GM21825 (cell line): ENCODE results near the gene CHIA.
"Not testable (repeated sequence)": the region's sequence is repeated elsewhere in the genome, so short reads cannot be mapped to it uniquely, and the experiment has no call there.

Experiments
- ATAC-seq: cut with Tn5 transposase; IDR thresholded peaks from one replicate; pipeline ENCODE4 v1.9.1; 2021; ENCODE audit warnings: mild to moderate bottlenecking, moderate library complexity; ENCODE audit not compliant: unreplicated experiment

The CHIA gene

DNA sequence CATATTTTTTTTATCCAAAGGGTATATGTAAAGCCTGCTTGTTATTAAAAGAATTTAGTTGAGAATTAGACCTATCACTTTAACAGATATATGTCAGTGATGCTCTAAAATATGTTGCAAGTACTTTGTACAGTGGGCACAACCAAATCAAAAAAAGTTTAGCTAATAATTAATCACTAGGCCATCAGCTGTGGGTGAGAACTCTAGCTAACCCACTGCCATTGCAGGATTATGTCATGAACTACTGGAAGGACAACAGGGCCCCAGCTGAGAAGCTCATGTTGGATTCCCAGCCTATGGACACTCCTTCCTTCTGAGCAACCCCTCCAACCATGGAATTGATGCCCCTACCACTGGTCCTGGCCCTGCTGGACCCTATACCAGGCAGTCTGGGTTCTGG lies 6.8 kb upstream of the CHIA start:
- no peak for ATAC-seq

GRCh38 chr1:111285879-111286278 lies 4.8 kb upstream of the CHIA start:
- no peak for ATAC-seq

DNA sequence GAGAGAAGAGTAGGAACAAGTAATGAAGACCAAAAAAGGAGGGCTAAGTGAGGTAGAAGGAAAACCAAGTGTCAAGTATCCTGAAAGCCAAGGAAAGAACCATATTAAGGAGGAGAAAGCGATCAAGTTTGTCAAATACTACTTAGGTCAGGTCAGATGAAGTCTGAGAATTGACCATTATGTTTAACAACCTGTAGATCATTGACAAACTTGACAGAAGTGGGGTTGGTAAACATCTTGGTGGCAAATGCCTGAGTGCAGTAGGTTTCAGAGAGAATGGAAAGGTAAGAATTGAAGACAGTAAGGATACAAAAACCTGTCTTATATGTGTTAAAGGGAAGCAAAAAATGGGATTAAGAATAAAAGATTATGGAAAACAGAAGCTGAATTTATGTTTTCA lies 3.7 kb upstream of the CHIA start:
- no peak for ATAC-seq

GRCh38 chr1:111289371-111289770 lies 1.3 kb upstream of the CHIA start:
- no peak for ATAC-seq

DNA sequence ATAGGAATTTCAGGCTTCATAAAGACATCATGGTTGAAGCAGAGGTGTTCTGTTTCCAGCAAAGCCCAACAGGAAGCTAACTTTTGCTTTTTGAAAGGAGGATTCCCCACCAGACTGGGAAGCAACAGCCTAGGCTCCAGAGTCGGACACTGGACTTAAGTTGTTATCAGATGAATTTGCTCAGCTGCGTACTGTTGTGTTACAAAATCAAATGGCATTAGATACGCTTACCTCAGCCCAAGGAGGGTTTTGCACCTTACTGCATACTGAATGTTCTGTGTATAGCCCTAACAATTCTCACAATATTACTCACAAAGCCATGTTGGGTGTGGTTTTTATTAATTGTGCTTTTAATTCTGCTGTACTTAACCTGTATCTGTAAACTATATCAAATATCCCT lies 547 bp upstream of the CHIA start:
- no peak for ATAC-seq

- no peak for ATAC-seq
These were observed 3.7 kb downstream of the CHIA start for GRCh38 chr1:111294390-111294789.

DNA sequence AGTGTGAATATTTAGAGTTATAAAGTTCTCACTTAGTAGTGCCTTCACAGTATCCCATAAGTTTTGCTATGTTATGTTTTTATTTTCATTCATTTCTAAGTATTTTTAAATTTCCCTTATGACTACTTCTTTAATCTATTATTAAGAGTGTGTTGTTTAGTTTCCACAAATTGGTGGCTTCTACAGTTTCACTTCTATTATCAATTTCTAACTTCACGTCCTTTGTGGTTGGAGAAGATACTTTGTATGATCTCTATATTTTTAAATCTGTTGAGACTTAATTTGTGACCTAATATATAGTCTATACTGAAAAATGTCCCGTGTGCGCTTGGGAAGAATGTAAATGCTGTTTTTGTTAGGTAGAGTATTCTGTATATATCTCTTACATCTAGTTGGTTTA lies 11.7 kb downstream of the CHIA start:
- no peak for ATAC-seq

DNA sequence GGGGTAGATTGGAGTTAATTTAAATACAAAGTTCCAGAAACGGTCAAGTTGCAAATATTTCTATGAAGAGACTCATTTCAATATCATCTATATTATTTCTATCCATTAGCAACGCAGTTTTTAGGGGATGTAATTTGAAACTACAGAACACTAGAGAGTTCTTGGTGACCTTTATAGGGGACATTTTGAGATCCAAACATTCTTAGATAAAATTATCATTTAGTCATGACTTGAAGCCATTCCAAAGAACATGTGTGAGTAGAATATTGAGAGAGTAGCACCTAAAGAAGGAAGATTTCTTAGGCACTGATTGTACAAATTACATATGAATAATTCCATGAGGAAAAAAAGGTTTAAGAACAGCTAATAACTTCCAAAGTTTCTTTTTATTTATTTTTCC lies 19.0 kb downstream of the CHIA start:
- ATAC-seq = no peak

GRCh38 chr1:111318523-111318922 lies 27.9 kb downstream of the CHIA start:
- ATAC-seq = no peak

GRCh38 chr1:111320066-111320879 lies 29.6 kb downstream of the CHIA start:
- ATAC-seq = no peak

- no peak for ATAC-seq
These were observed 32.6 kb downstream of the CHIA start for GRCh38 chr1:111323231-111323630.

DNA sequence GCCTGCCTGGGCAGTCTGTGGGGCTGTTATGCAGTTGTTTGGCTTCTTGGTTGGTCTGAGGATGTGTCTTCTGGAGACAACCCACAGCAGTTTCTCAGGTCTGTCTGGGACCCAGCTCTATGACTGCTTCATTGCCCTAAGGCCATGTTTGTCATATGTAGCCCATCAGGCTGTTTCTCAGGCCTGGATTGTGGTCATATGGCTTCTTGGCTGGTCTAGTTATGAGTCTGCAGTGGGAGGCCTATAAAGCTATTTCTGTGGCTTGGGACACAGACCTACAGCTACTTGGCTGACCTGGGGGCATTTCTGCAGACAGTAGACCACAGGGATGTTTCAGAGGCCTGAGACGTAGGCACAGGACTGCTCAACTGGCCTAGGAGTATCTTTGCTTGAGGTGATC lies 41.5 kb downstream of the CHIA start:
- ATAC-seq = no peak

DNA sequence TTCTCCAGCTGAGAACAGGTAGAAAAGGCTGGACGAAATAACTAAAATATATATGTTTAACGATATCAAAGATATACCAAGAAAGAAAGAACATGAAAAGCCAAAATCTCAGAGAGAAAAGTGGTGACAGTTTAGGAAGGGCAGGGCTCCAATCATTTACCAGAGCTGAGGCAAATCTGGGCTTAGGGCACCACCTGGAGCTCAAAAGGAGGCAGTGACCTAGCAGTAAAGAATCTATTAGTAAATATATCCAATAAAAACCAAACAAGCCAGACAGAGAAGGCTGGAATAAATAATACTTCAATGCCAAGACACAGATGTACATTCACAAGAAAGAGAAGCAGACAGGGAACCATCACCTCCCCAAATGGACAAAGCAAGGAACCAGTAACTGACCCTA lies 43.5 kb downstream of the CHIA start:
- ATAC-seq = no peak

DNA sequence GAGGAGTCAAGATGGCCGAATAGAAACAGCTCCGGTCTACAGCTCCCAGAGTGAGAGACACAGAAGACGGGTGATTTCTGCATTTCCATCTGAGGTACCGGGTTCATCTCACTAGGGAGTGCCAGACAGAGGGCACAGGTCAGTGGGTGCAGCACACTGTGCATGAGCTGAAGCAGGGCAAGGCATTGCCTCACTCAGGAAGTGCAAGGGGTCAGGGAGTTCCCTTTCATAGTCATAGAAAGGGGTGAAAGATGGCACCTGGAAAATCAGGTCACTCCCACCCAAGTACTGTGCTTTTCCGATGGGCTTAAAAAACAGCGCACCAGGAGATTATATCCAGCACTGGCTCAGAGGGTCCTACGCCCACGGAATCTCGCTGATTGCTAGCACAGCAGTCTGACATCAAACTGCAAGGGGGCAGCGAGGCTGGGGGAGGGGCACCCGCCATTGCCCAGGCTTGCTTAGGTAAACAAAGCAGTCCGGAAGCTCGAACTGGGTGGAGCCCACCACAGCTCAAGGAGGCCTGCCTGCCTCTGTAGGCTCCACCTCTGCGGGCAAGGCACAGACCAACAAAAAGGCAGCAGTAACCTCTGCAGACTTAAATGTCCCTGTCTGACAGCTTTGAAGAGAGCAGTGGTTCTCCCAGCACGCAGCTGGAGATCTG lies 44.7 kb downstream of the CHIA start:
- not testable (repeated sequence) for ATAC-seq

DNA sequence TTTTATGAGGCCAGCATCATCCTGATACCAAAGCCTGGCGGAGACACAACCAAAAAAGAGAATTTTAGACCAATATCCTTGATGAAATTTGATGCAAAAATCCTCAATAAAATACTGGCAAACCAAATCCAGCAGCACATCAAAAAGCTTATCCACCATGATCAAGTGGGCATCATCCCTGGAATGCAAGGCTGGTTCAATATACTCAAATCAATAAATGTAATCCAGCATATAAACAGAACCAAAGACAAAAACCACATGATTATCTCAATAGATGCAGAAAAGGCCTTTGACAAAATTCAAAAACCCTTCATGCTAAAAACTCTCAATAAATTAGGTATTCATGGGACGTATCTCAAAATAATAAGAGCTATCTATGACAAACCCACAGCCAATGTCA lies 48.2 kb downstream of the CHIA start:
- not testable (repeated sequence) for ATAC-seq

GRCh38 chr1:111346089-111346885 lies 55.6 kb downstream of the CHIA start:
- ATAC-seq = peak; percentile 87

GRCh38 chr1:111347026-111347425 lies 56.4 kb downstream of the CHIA start:
- no peak for ATAC-seq

DNA sequence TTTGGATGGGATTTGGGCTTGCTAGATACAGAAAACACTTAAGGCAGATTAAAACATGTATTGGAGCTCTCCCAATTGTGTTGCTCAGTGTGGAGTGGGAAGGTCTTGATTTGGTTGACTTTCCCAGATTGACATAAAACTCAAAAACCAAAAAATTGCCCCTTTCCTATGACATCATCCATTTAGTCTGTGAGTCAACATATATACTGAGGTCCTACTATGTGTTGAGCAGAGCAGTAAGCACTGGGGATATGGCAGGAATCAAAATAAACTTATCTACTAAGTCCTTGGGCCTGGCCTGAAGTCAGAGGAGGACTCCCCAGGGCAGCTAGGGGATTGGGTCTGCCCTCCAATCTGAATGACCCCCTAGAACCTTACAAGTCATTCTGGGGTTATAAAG lies 61.0 kb downstream of the CHIA start:
- no peak for ATAC-seq

DNA sequence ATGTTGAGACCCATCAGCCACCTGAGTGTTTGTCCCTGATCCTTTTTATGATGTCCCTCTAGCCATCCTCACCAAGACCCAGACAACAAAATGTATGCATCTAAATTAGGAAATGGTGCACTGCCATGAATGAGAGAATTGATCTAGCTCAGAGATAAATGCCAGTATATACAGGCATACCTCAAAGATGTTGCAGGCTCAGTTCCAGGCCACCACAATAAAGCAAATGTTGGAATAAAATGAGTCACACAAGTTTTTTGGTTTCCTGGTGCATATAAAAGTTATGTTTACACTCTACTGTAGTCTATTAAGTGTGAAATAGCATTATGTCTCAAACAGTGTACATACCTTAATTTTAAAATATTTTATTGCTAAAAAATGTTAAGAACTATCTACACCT lies 63.9 kb downstream of the CHIA start:
- no peak for ATAC-seq

- no peak for ATAC-seq
These were observed 68.3 kb downstream of the CHIA start for GRCh38 chr1:111358964-111359363.

- ATAC-seq = no peak
These were observed 68.7 kb downstream of the CHIA start for GRCh38 chr1:111359376-111359775.

GRCh38 chr1:111360257-111360656 lies 69.6 kb downstream of the CHIA start:
- ATAC-seq = not testable (repeated sequence)
